Panc1 (cell line): ENCODE results near the gene DDX24. TPM values are rescaled to one million over a fixed set of nuclear protein-coding genes. Genes with fewer than 3 reads are reported as not detected.

Experiments
- ATAC-seq: fragments of 200-7000 bp; cut with Tn5 transposase; 2 replicates; pipeline ENCODE4 v1.9.1; 2020; ENCODE audit warnings: mild to moderate bottlenecking, moderate library complexity
- BruUV-seq: library from RNA; stranded (reverse); fragments of 400-500 nt; replicated peaks from 2 replicates; lab custom pipeline; 2021; lab: Mats Ljungman, UMichigan
- CTCF ChIA-PET: fragments of 300-600 bp; sonication (Branson Sonifier 250); formaldehyde crosslinking; loops from one replicate; lab custom pipeline; 2022; ENCODE audit warnings: antibody characterized with exemption; lab: Charles Lee
- POLR2A ChIA-PET: fragments of 300-600 bp; sonication (Branson Sonifier 250); formaldehyde crosslinking; loops from one replicate; lab custom pipeline; 2022; ENCODE audit warnings: antibody characterized with exemption; lab: Charles Lee
- DNase-seq: peaks from one replicate; pipeline ENCODE4 v3.0.0-alpha.2; 2010; ENCODE audit warnings: low read depth, low spot score
- H3K27ac ChIP-seq: 2 replicates; pipeline ENCODE4 v1.5.1; 2011; ENCODE audit warnings: mild to moderate bottlenecking, low read length, inconsistent platforms
- H3K27me3 ChIP-seq: fragments of 200-500 bp; sonication (Bioruptor generic); 2 replicates; pipeline ENCODE4 v1.6.0; 2014; ENCODE audit warnings: low read length, inconsistent platforms; ENCODE audit not compliant: control insufficient read depth, insufficient read depth
- H3K36me3 ChIP-seq: fragments of 200-500 bp; sonication (Bioruptor generic); 2 replicates; pipeline ENCODE4 v1.5.1; 2014; ENCODE audit warnings: inconsistent platforms, mild to moderate bottlenecking, low read length, moderate library complexity; ENCODE audit not compliant: control insufficient read depth, insufficient read depth
- H3K4me1 ChIP-seq: 2 replicates; pipeline ENCODE4 v1.5.1; 2011; ENCODE audit warnings: inconsistent platforms, mild to moderate bottlenecking, low read length, moderate library complexity; ENCODE audit not compliant: control insufficient read depth, insufficient read depth
- H3K4me3 ChIP-seq, 2 experiments: 2 replicates each; pipeline ENCODE4 v1.5.1; 2011 to 2012; ENCODE audit warnings: low read depth in 2 of 2, low read length in 2 of 2, mild to moderate bottlenecking in 2 of 2, inconsistent platforms in 1 of 2, moderate library complexity in 1 of 2
- H3K9me3 ChIP-seq: fragments of 200-500 bp; sonication (Bioruptor generic); 2 replicates; pipeline ENCODE4 v1.5.1; 2014; ENCODE audit warnings: low read depth, mild to moderate bottlenecking, inconsistent platforms, low read length, moderate library complexity; ENCODE audit not compliant: control insufficient read depth, insufficient read depth
- CTCF ChIP-seq: fragments of 450-650 bp; IDR thresholded peaks from 2 replicates; pipeline ENCODE4 v1.5.1; 2017; ENCODE audit warnings: mild to moderate bottlenecking
- POLR2AphosphoS5 ChIP-seq: IDR thresholded peaks from 2 replicates; pipeline ENCODE4 v1.6.1; 2012; ENCODE audit warnings: mild to moderate bottlenecking, low read depth, low read length, moderate library complexity
- SIN3A ChIP-seq: IDR thresholded peaks from 2 replicates; pipeline ENCODE4 v1.6.1; 2012; ENCODE audit warnings: low read depth, mild to moderate bottlenecking, low read length, moderate library complexity, borderline replicate concordance; ENCODE audit not compliant: insufficient read depth
- TCF7L2 ChIP-seq: IDR thresholded peaks from 2 replicates; pipeline ENCODE4 v1.6.1; 2011; ENCODE audit warnings: mild to moderate bottlenecking, low read depth, low read length, inconsistent platforms
- in situ Hi-C: cut with HindIII; loops from 2 replicates; pipeline ENCODE4 v1.10.0; 2016; ENCODE audit warnings: low sequenced_read_pairs, low pct_unique_long_range_greater_than_20kb
- intact Hi-C: fragments of 100-400 bp; cut with micrococcal nuclease; formaldehyde crosslinking; loops from one replicate; pipeline ENCODE4 v1.10.0; 2022; ENCODE audit not compliant: unreplicated experiment
- total RNA-seq: library from RNA; stranded (reverse); gene quantifications from one replicate; pipeline ENCODE4 v1.2.1, GENCODE V29; 2021; ENCODE audit not compliant: unreplicated experiment

The DDX24 gene
- total RNA-seq, 1 experiment from 2014 or later, result 103 TPM

- Histone ChIP-seq H3K4me3 (no peak overlapping the region), H3K9me3 (no peaks in the 10 kb centered on the region), H3K27me3 (no peaks in the 10 kb centered on the region), H3K4me1 (no peaks in the 10 kb centered on the region), H3K36me3 (no peaks in the 10 kb centered on the region), H3K27ac (no peak overlapping the region)
- BruUV-seq, result no TSS peak
- in situ Hi-C loops, result no loop called here
- intact Hi-C loops, result no loop called here
- CTCF ChIA-PET, result no interaction called here
- no peak for TF ChIP-seq TCF7L2
- no peak for TF ChIP-seq SIN3A
- no peak for TF ChIP-seq POLR2AphosphoS5
- no peak for TF ChIP-seq CTCF
- POLR2A ChIA-PET, result no interaction called here
- no peak for ATAC-seq
- no peak for DNase-seq
Observed at GRCh38 chr14:94121485-94121884, 40.5 kb upstream of the DDX24 start.

GRCh38 chr14:94120667-94121340 is 39.8 kb upstream of the DDX24 start:
- DNase-seq (no peak), ATAC-seq (no peak)
- Histone ChIP-seq H3K4me1 (no peaks in the 10 kb centered on the region), H3K27ac (no peak overlapping the region), H3K9me3 (no peaks in the 10 kb centered on the region), H3K36me3 (no peaks in the 10 kb centered on the region), H3K27me3 (no peaks in the 10 kb centered on the region), H3K4me3 (no peak overlapping the region)
- BruUV-seq, result no TSS peak
- in situ Hi-C loops (no loop called here), intact Hi-C loops (no loop called here)
- TF ChIP-seq TCF7L2, result no peak
- TF ChIP-seq CTCF, result no peak
- no peak for TF ChIP-seq POLR2AphosphoS5
- CTCF ChIA-PET, result no interaction called here
- POLR2A ChIA-PET, result no interaction called here

GRCh38 chr14:94119071-94119470 is 38.1 kb upstream of the DDX24 start:
- intact Hi-C loops, result no loop called here
- Histone ChIP-seq H3K27ac (no peak overlapping the region), H3K27me3 (no peaks in the 10 kb centered on the region), H3K4me1 (no peaks in the 10 kb centered on the region), H3K36me3 (no peaks in the 10 kb centered on the region), H3K9me3 (no peaks in the 10 kb centered on the region), H3K4me3 (no peak overlapping the region)
- POLR2A ChIA-PET, result no interaction called here
- ATAC-seq (no peak), DNase-seq (no peak)
- CTCF ChIA-PET, result no interaction called here
- TF ChIP-seq TCF7L2, result no peak
- in situ Hi-C loops, result no loop called here
- BruUV-seq, result no TSS peak
